Activated T-helper 1 cell treated with anti-CD3 and anti-CD28 coated beads, Interleukin-12 subunit alpha, Interleukin-12 subunit beta, Interleukin-2, Interleukin-4 antibody, amounts not matched to agents 30 ng/mL and 10 ng/mL and 1 ng/mL, durations not matched to agents 14 hours and 24 hours and 36 hours (primary cell): ENCODE measurements around the gene CGRRF1. TPM values are rescaled to one million over a fixed set of nuclear protein-coding genes. Genes with fewer than 3 reads are reported as not detected.

Experiments
- DNase-seq: peaks from one replicate; pipeline ENCODE4 v3.0.0; 2021; ENCODE audit warnings: low spot score
- H3K27ac Mint-ChIP-seq: one replicate; pipeline ENCODE4 v1.8.0; 2021; ENCODE audit warnings: mild to moderate bottlenecking, mixed read lengths
- H3K27me3 Mint-ChIP-seq: one replicate; pipeline ENCODE4 v1.8.0; 2022; ENCODE audit warnings: mild to moderate bottlenecking, moderate library complexity, mixed read lengths; ENCODE audit not compliant: insufficient read depth
- H3K36me3 Mint-ChIP-seq: one replicate; pipeline ENCODE4 v1.8.0; 2021; ENCODE audit warnings: low read depth, mixed read lengths
- H3K4me1 Mint-ChIP-seq: one replicate; pipeline ENCODE4 v1.8.0; 2021; ENCODE audit warnings: low read depth, mixed read lengths
- H3K4me3 Mint-ChIP-seq: one replicate; pipeline ENCODE4 v1.8.0; 2021; ENCODE audit warnings: mild to moderate bottlenecking, moderate library complexity, mixed read lengths
- H3K9me3 Mint-ChIP-seq: one replicate; pipeline ENCODE4 v1.8.0; 2021; ENCODE audit warnings: mixed read lengths
- intact Hi-C: fragments of 100-400 bp; cut with micrococcal nuclease; formaldehyde crosslinking; loops from one replicate; pipeline ENCODE4 v1.15.1; 2024
- total RNA-seq: library from RNA; stranded (reverse); gene quantifications from 2 replicates; pipeline ENCODE4 v1.2.3, GENCODE V29; 2022

CGRRF1 gene
- total RNA-seq, 1 donor from 2014 or later: 13.2 TPM

- DNase-seq: no peak
- Mint-ChIP-seq H3K4me3 (no peak overlapping the region), H3K4me1 (peaks cover 5% of the 10 kb centered on the region), H3K36me3 (no peaks in the 10 kb centered on the region), H3K27me3 (peaks cover 20% of the 10 kb centered on the region), H3K27ac (no peak overlapping the region), H3K9me3 (no peaks in the 10 kb centered on the region)
- intact Hi-C loops: no loop called here
Observed at GRCh38 chr14:54498095-54498531, 11.6 kb upstream of the CGRRF1 start.

- H3K4me3 Mint-ChIP-seq: no peak overlapping the region
- peaks cover 5% of the 10 kb centered on the region for H3K4me1 Mint-ChIP-seq
- DNase-seq: no peak
- peaks cover 20% of the 10 kb centered on the region for H3K27me3 Mint-ChIP-seq
- no peaks in the 10 kb centered on the region for H3K36me3 Mint-ChIP-seq
- no peak overlapping the region for H3K27ac Mint-ChIP-seq
- no peaks in the 10 kb centered on the region for H3K9me3 Mint-ChIP-seq
- intact Hi-C loops: no loop called here
Observed at GRCh38 chr14:54498579-54498978, 11.1 kb upstream of the CGRRF1 start.

GRCh38 chr14:54500744-54501143 lies 9.0 kb upstream of the CGRRF1 start:
- Mint-ChIP-seq H3K4me3 (no peak overlapping the region), H3K27ac (no peak overlapping the region), H3K27me3 (peaks cover 22% of the 10 kb centered on the region), H3K4me1 (peaks cover 5% of the 10 kb centered on the region), H3K9me3 (no peaks in the 10 kb centered on the region), H3K36me3 (no peaks in the 10 kb centered on the region)
- no peak for DNase-seq
- intact Hi-C loops: no loop called here

GRCh38 chr14:54501480-54501879 lies 8.2 kb upstream of the CGRRF1 start:
- no peak overlapping the region for H3K27ac Mint-ChIP-seq
- H3K36me3 Mint-ChIP-seq: no peaks in the 10 kb centered on the region
- peaks cover 25% of the 10 kb centered on the region for H3K27me3 Mint-ChIP-seq
- DNase-seq: no peak
- intact Hi-C loops: no loop called here
- H3K4me1 Mint-ChIP-seq: peaks cover under 1% of the 10 kb centered on the region
- no peak overlapping the region for H3K4me3 Mint-ChIP-seq
- H3K9me3 Mint-ChIP-seq: no peaks in the 10 kb centered on the region

- H3K27ac Mint-ChIP-seq: no peak overlapping the region
- H3K4me3 Mint-ChIP-seq: no peak overlapping the region
Observed at GRCh38 chr14:54502602-54503001, 7.1 kb upstream of the CGRRF1 start.

GRCh38 chr14:54503486-54503885 lies 6.2 kb upstream of the CGRRF1 start:
- H3K4me3 Mint-ChIP-seq: no peak overlapping the region
- DNase-seq: no peak
- no peaks in the 10 kb centered on the region for H3K9me3 Mint-ChIP-seq
- no peak overlapping the region for H3K27ac Mint-ChIP-seq
- H3K27me3 Mint-ChIP-seq: peaks cover 21% of the 10 kb centered on the region
- H3K4me1 Mint-ChIP-seq: no peaks in the 10 kb centered on the region
- H3K36me3 Mint-ChIP-seq: no peaks in the 10 kb centered on the region
- intact Hi-C loops: no loop called here

More at GRCh38 chr14:54502602-54503001, 7.1 kb upstream of the CGRRF1 start:
- Mint-ChIP-seq H3K27me3 (peaks cover 25% of the 10 kb centered on the region), H3K4me1 (no peaks in the 10 kb centered on the region), H3K9me3 (no peaks in the 10 kb centered on the region), H3K36me3 (no peaks in the 10 kb centered on the region)
- intact Hi-C loops: no loop called here
- no peak for DNase-seq

- peaks cover 15% of the 10 kb centered on the region for H3K36me3 Mint-ChIP-seq
- peaks cover 14% of the 10 kb centered on the region for H3K9me3 Mint-ChIP-seq
- intact Hi-C loops: no loop called here
- no peak overlapping the region for H3K27ac Mint-ChIP-seq
- H3K4me1 Mint-ChIP-seq: peaks cover 47% of the 10 kb centered on the region
- peaks cover 3% of the 10 kb centered on the region for H3K27me3 Mint-ChIP-seq
- no peak overlapping the region for H3K4me3 Mint-ChIP-seq
- DNase-seq: no peak
Observed at GRCh38 chr14:54512393-54512792, 2.7 kb downstream of the CGRRF1 start.

- intact Hi-C loops: no loop called here
- DNase-seq: no peak
- Mint-ChIP-seq H3K4me1 (peaks cover 31% of the 10 kb centered on the region), H3K27me3 (no peaks in the 10 kb centered on the region), H3K9me3 (peaks cover 14% of the 10 kb centered on the region), H3K4me3 (no peak overlapping the region), H3K27ac (no peak overlapping the region), H3K36me3 (peaks cover 20% of the 10 kb centered on the region)
Observed at GRCh38 chr14:54515670-54516069, 6.0 kb downstream of the CGRRF1 start.

- no peak overlapping the region for H3K4me3 Mint-ChIP-seq
- peaks cover 14% of the 10 kb centered on the region for H3K9me3 Mint-ChIP-seq
- H3K36me3 Mint-ChIP-seq: peaks cover 21% of the 10 kb centered on the region
- DNase-seq: no peak
- H3K4me1 Mint-ChIP-seq: peaks cover 21% of the 10 kb centered on the region
- H3K27ac Mint-ChIP-seq: no peak overlapping the region
- intact Hi-C loops: no loop called here
- no peaks in the 10 kb centered on the region for H3K27me3 Mint-ChIP-seq
Observed at GRCh38 chr14:54516709-54517108, 7.0 kb downstream of the CGRRF1 start.

- no peaks in the 10 kb centered on the region for H3K9me3 Mint-ChIP-seq
- no peak for DNase-seq
- no peak overlapping the region for H3K4me3 Mint-ChIP-seq
- intact Hi-C loops: no loop called here
- peaks cover 16% of the 10 kb centered on the region for H3K36me3 Mint-ChIP-seq
- H3K27me3 Mint-ChIP-seq: no peaks in the 10 kb centered on the region
- H3K27ac Mint-ChIP-seq: no peak overlapping the region
- no peaks in the 10 kb centered on the region for H3K4me1 Mint-ChIP-seq
Observed at GRCh38 chr14:54524410-54524809, 14.7 kb downstream of the CGRRF1 start.

- no peak for DNase-seq
- Mint-ChIP-seq H3K9me3 (no peaks in the 10 kb centered on the region), H3K4me1 (no peaks in the 10 kb centered on the region), H3K27ac (no peak overlapping the region), H3K36me3 (peaks cover 3% of the 10 kb centered on the region), H3K27me3 (no peaks in the 10 kb centered on the region), H3K4me3 (no peak overlapping the region)
- intact Hi-C loops: no loop called here
Observed at GRCh38 chr14:54528973-54529372, 19.3 kb downstream of the CGRRF1 start.

GRCh38 chr14:54529811-54530210 lies 20.1 kb downstream of the CGRRF1 start:
- Mint-ChIP-seq H3K9me3 (no peaks in the 10 kb centered on the region), H3K36me3 (peaks cover 2% of the 10 kb centered on the region), H3K27ac (no peak overlapping the region), H3K27me3 (no peaks in the 10 kb centered on the region), H3K4me1 (no peaks in the 10 kb centered on the region), H3K4me3 (no peak overlapping the region)
- DNase-seq: no peak
- intact Hi-C loops: no loop called here

- Mint-ChIP-seq H3K4me3 (no peak overlapping the region), H3K9me3 (no peaks in the 10 kb centered on the region), H3K4me1 (no peaks in the 10 kb centered on the region), H3K36me3 (peaks cover 5% of the 10 kb centered on the region), H3K27me3 (no peaks in the 10 kb centered on the region), H3K27ac (no peak overlapping the region)
- intact Hi-C loops: no loop called here
- DNase-seq: no peak
Observed at GRCh38 chr14:54532111-54533012, 22.7 kb downstream of the CGRRF1 start.
